ENCODE results near the gene DICER1. TPM values are rescaled to one million over a fixed set of nuclear protein-coding genes. Genes with fewer than 3 reads are reported as not detected.

Gene DICER1
- total RNA-seq, 1 experiment from 2014 or later = 57.3 TPM

DNA sequence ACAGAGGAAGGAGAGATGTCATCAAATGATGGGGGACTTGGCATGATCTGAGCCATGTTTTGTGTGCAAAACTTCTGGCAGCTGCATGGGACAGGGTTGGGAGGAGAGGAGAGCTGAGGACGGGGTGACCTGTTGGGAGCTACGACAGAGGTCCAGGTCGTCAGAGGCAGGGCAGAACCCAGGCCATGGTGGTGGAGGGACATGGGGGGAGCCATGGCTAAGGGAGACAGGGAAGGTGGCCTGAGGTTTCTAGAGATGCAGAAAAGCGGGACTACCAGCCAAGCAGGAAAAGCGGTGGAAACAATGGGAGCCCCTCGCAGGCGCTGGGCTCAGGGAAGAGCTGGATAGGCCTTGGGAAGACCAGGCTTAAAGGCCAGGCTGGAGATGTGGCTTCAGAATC, 88.3 kb downstream of the DICER1 start:
- Mint-ChIP-seq H3K36me3 (ENCODE audit: insufficient read depth, unreplicated experiment) (no peaks in the 10 kb centered on the region), H3K4me1 (ENCODE audit: low read depth, unreplicated experiment) (no peaks in the 10 kb centered on the region), H3K4me3 (ENCODE audit: unreplicated experiment) (no peak overlapping the region), H3K27ac (ENCODE audit: unreplicated experiment) (no peak overlapping the region), H3K9me3 (ENCODE audit: unreplicated experiment) (no peaks in the 10 kb centered on the region), H3K27me3 (ENCODE audit: insufficient read depth, unreplicated experiment) (peaks cover 13% of the 10 kb centered on the region)
- Histone ChIP-seq H3K4me3 (ENCODE audit: low read depth, low read length) (no peak overlapping the region), H3K27me3 (replicated peaks; ENCODE audit: control insufficient read depth, insufficient read depth, low read length) (no peaks in the 10 kb centered on the region; the same call in 1 of the 2 replicates), H3K36me3 (ENCODE audit: control insufficient read depth, insufficient read depth, low read length) (no peaks in the 10 kb centered on the region), H3K9me3 (no peaks in the 10 kb centered on the region), H3K4me1 (no peaks in the 10 kb centered on the region)
- TF ChIP-seq, protein P1, sequence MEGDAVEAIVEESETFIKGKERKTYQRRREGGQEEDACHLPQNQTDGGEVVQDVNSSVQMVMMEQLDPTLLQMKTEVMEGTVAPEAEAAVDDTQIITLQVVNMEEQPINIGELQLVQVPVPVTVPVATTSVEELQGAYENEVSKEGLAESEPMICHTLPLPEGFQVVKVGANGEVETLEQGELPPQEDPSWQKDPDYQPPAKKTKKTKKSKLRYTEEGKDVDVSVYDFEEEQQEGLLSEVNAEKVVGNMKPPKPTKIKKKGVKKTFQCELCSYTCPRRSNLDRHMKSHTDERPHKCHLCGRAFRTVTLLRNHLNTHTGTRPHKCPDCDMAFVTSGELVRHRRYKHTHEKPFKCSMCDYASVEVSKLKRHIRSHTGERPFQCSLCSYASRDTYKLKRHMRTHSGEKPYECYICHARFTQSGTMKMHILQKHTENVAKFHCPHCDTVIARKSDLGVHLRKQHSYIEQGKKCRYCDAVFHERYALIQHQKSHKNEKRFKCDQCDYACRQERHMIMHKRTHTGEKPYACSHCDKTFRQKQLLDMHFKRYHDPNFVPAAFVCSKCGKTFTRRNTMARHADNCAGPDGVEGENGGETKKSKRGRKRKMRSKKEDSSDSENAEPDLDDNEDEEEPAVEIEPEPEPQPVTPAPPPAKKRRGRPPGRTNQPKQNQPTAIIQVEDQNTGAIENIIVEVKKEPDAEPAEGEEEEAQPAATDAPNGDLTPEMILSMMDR (IDR thresholded peaks at IDR 0.05; ENCODE audit: insufficient read depth in 1 of 2, low read depth in 1 of 2, low read length in 1 of 2, severe bottlenecking in 1 of 2, unreplicated experiment in 1 of 2) = no peak
- ChIA-PET POLR2A (no interaction called here), CTCF (no interaction called here)
- intact Hi-C loops (cut with micrococcal nuclease; ENCODE audit: unreplicated experiment) = no loop called here
- DNase-seq = no peak
- BruUV-seq (replicated peaks) = no TSS peak

DNA sequence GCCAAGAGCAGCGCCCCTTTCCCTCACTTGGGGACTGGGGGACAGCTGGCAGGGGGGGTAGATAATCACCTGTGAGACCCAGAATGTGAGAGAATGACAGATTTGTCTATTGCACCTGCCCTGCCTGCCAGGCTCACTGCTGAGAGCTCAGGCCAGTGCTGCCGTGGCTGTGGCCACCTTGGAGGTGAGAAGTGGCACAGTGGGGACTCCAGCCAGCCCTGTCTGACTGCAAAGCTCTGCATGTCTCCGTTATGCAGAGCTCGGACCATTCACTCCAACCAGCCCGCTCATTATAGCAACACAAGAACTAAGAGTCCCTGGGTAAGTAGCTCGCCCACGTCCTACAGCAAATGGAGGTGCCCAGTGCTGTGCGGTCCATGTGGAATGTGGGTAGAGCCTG, 88.8 kb downstream of the DICER1 start:
- no peak overlapping the region for H3K27ac Mint-ChIP-seq (ENCODE audit: unreplicated experiment)
- Histone ChIP-seq H3K27me3 (replicated peaks; ENCODE audit: control insufficient read depth, insufficient read depth, low read length) (no peaks in the 10 kb centered on the region; the same call in 1 of the 2 replicates), H3K36me3 (ENCODE audit: control insufficient read depth, insufficient read depth, low read length) (no peaks in the 10 kb centered on the region), H3K4me1 (no peaks in the 10 kb centered on the region), H3K9me3 (no peaks in the 10 kb centered on the region), H3K4me3 (ENCODE audit: low read depth, low read length) (no peak overlapping the region)
- H3K27me3 Mint-ChIP-seq (ENCODE audit: insufficient read depth, unreplicated experiment) = peaks cover 12% of the 10 kb centered on the region
- no peaks in the 10 kb centered on the region for H3K36me3 Mint-ChIP-seq (ENCODE audit: insufficient read depth, unreplicated experiment)
- no peaks in the 10 kb centered on the region for H3K9me3 Mint-ChIP-seq (ENCODE audit: unreplicated experiment)
- ChIA-PET CTCF (no interaction called here), POLR2A (no interaction called here)
- H3K4me3 Mint-ChIP-seq (ENCODE audit: unreplicated experiment) = no peak overlapping the region
- TF ChIP-seq, protein P1 (IDR thresholded peaks at IDR 0.05; ENCODE audit: insufficient read depth in 1 of 2, low read depth in 1 of 2, low read length in 1 of 2, severe bottlenecking in 1 of 2, unreplicated experiment in 1 of 2) = no peak
- DNase-seq = no peak
- H3K4me1 Mint-ChIP-seq (ENCODE audit: low read depth, unreplicated experiment) = no peaks in the 10 kb centered on the region
- intact Hi-C loops (cut with micrococcal nuclease; ENCODE audit: unreplicated experiment) = no loop called here
- BruUV-seq (replicated peaks) = no TSS peak

DNA sequence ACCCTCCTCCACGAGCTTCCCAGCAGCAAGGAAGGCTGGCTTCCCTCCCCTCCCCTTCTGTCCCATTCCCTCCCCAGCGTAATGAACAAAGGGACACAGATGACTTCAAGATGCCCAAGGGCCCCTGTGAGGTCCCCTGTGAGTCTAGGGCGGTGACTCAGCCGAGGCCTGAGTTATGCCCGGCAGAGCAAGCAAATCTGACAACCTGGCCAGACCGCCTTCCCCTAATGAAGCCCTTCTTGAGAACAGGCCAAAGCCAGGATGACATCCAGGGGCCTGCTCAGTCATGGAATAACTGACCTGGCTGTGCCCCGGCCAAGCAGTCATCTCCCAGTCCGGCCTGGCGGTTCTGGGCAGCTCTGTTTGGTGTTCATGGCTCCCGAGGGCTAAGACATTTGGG, 89.2 kb downstream of the DICER1 start:
- Histone ChIP-seq H3K4me3 (ENCODE audit: low read depth, low read length) (no peak overlapping the region), H3K27me3 (replicated peaks; ENCODE audit: control insufficient read depth, insufficient read depth, low read length) (no peaks in the 10 kb centered on the region; the same call in 1 of the 2 replicates), H3K4me1 (no peaks in the 10 kb centered on the region), H3K36me3 (ENCODE audit: control insufficient read depth, insufficient read depth, low read length) (no peaks in the 10 kb centered on the region), H3K9me3 (no peaks in the 10 kb centered on the region)
- Mint-ChIP-seq H3K9me3 (ENCODE audit: unreplicated experiment) (no peaks in the 10 kb centered on the region), H3K36me3 (ENCODE audit: insufficient read depth, unreplicated experiment) (no peaks in the 10 kb centered on the region), H3K4me1 (ENCODE audit: low read depth, unreplicated experiment) (no peaks in the 10 kb centered on the region), H3K27ac (ENCODE audit: unreplicated experiment) (no peak overlapping the region), H3K4me3 (ENCODE audit: unreplicated experiment) (no peak overlapping the region), H3K27me3 (ENCODE audit: insufficient read depth, unreplicated experiment) (peaks cover 10% of the 10 kb centered on the region)
- no peak for DNase-seq
- no TSS peak for BruUV-seq (replicated peaks)
- TF ChIP-seq, protein P1 (IDR thresholded peaks at IDR 0.05; ENCODE audit: insufficient read depth in 1 of 2, low read depth in 1 of 2, low read length in 1 of 2, severe bottlenecking in 1 of 2, unreplicated experiment in 1 of 2) = no peak
- ChIA-PET CTCF (no interaction called here), POLR2A (no interaction called here)
- intact Hi-C loops (cut with micrococcal nuclease; ENCODE audit: unreplicated experiment) = no loop called here

All from Caco-2 (cell line).